HUDEP-2 (cell line): ENCODE data around the gene FCHO1.
"Not testable (repeated sequence)": the region's sequence is repeated elsewhere in the genome, so short reads cannot be mapped to it uniquely, and the experiment has no call there.

Experiments used
- DNase-seq, 76 experiments: peaks; one replicate each; lab custom pipeline; 2025; ENCODE audit not compliant: unreplicated experiment in 76 of 76; lab: John Stamatoyannopoulos, UW

FCHO1 gene

DNA sequence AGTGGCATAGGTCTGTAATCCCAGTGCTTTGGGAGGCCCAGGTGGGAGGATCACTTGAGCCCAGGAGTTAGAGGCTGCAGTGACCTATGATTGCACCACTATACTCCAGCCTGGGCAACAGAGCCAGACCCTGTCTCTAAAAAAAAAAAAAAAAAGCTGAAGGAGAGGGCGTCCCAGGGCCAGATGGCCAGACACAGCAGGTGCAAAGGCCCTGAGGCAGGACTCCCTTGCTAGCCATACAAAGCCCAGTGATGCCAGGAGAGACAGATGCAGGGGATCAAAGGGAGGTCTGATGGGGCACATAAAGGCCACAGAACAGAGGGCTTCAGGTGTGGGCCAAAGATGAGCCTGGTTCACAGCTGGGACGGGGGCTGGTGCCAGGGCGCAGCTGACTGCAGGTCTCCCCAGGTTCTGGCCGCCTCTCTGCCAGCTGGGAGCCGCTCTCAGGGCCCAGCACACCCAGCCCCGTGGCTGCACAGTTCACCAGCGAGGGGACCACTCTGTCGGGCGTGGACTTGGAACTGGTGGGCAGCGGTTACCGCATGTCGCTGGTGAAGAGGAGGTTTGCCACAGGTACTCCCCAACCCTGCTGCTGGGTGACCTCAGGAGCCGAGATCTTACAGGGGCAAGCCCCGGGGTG is 36.1 kb downstream of the FCHO1 start:
- DNase-seq, result no peak

DNA sequence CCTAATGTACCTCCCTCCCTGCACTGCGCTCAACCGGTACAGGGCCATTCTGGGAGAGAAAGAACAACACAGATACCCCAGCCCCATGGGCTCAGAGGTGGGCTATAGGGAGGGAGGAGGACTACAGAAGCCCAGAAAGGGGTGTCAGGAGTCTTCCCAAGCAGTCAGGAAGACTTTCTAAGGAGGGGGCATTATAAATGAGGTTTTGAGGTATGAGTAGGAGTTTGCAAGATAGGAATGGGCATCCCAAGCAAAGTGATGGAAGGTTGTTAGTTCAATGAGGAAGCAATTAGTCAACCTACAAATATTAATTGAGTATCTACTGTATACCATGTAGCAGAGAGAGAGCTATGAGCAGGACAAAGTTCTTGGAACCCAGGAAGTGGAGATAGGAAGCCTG is 37.4 kb downstream of the FCHO1 start:
- no peak for DNase-seq

DNA sequence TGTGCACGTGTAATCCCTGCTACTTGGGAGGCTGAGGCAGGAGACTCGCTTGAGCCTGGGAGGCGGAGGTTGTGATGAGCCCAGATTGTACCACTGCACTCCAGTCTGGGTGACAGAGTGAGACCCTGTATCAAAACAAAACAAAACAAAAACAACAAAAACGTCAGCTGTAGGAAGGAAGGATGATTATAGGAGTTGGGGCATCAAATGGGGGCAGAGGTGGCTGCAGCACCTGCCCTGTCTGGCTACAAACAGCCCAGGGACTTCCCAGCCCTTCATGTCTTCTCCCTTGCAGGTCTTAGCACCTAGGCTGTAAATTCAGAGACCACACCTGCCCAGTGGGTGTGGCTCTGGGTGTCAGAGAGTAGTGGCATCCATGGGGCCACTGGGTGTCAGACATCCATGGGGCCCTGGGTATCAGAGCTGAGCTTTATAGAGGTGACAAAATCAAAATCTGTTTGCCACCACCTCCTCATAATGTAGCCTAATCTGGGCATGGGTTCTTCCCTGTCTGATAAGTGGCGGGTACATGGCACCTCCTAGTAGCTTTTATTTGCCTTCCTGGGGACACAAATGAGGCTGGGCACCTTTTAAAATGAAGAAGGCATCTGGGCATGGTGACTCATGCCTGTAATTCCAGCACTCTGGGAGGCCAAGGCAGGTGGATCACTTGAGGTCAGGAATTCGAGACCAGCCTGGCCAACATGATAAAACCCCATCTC is 38.9 kb downstream of the FCHO1 start:
- DNase-seq, result no peak

DNA sequence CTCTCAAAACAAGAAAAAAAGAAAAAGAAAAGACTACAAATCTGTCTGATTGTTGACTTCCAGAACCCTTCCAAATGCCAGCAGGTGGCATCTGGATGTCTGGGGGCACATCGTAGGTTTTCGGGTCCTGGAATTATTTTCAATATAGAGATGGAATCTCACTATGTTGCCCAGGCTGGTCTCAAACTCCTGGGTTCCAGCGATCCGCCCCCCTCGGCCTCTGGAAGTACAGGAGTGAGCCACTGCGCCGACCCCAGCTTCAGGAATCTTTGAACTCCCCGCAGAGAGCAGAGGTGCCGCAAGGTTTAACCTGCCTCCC is 43.1 kb downstream of the FCHO1 start:
- DNase-seq, result no peak

DNA sequence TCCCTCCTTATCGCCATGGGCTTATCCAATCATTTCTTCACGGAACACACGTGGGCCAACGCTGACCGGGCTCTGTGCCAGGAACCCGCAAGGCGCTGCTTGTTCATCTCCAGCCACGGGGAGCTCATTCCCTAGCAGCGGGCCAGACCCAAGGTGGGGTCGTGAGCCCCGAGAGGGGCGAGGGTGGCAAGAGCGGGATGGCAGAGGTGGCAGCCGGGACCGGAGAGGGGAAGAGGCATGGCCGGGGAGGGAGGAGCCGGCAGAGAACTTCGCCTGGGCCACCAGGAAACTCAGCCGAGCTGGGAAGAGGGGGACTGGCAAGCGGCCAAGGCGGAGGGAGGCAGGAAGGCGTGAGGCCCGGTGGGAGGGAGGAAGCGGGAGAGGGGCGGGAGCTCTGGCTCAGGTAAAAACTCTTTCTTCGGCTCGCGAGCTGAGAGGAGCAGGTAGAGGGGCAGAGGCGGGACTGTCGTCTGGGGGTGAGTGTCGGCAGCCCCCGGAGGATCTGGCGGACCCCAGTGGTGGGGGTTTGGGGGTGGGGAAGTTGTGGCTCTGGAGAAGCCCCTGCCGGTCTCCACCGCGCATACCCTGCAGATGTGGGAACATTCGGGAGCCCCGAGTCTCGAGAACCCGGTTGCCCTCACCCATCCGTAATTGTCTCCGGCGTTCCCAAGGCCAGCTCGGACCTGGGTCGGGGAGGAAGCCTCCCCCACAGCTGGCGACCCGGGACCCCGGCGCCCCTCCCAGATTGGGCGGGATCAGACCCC is 43.6 kb downstream of the FCHO1 start, which contains the start of gene B3GNT3:
Gene B3GNT3 (plus strand): TSS at position 408 of the 764 bp plus-strand sequence. CDS start 12,670 bp downstream, outside the sequence.
- peak in 48 of 76 experiments; percentile 10 to 63 (median 36) for DNase-seq

DNA sequence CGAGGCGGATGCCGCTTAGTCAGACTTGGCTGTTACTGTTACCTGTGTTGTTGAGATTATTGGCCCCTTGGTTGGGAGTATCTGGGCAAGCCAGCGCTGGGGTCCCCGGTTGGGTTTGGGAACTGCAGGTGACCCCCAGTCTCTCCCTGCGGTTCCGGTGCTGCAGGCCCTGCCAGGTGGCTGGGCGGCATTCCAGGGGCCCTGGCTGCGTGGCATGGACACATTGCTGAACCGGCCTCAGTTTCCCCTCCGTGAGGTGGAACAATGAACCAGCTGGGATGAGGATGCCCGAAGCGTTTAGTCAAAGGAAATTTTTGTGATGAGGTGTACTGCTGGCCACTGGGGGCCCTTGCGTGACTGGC is 44.2 kb downstream of the FCHO1 start:
- no peak for DNase-seq

DNA sequence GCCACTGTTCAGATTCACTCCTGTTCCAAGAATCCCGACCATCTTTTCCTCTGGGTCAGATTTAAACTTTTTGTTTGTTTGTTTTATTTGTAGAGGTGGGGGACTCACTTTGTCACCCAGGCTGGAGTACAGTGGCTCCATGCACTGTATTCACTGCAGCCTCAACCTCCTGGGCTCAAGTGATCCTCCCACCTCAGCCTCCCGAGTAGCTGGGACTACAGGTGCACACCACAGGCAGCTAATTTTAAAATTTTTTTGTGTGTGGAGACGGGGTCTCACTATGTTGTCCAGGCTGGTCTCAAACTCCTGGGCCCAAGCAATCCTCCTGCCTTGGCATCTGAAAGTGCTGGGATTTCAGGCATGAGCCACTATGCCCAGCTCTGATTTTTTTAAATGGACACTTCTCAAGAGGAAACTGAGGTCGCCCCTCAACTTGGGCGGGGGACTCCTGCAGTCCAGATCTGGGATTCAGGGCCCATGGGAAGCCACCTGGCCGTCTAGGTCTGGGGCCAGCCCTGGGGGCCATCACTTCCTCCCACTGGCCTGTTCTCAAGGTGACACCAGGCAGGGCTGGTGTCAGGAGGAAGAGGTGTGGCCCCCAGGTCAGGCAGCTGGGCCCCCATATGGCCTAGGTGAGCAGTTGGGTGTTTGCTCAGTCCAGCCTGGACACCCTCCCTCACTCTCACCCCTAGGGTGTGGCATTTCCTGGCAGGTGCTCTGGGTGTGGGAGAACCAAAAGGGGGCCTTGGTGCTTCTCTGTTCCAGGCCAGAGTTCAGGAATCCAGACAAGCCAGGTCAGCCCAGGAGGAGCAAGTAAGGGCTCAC is 44.9 kb downstream of the FCHO1 start:
- DNase-seq, result no peak

DNA sequence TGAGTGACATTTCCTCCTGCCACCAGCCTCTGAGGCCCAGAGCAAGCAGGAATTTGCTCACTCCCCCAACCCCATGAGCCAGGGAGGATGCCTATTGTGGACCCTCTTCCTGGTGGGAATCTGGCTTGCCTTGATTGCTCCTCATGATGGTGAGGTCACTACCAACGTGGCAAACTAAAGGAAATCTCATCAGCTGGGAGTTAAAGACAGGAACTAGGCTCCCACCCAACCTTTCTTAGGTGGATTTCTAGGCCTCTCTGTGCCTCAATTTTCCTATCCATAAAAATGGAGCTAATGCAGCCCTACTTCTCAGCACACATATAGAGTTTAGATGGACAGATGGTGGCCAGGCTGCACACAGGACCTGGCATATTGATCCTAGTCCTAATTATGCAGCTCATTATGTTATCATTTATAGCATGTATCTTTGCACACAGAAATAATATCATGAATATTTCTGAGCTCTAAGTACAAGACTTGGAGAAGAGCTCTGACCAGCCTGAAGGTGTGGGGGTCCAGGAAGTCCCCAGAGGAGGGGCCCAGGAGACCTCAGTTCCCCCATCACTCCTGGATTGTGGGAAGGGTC is 45.7 kb downstream of the FCHO1 start:
- no peak for DNase-seq

DNA sequence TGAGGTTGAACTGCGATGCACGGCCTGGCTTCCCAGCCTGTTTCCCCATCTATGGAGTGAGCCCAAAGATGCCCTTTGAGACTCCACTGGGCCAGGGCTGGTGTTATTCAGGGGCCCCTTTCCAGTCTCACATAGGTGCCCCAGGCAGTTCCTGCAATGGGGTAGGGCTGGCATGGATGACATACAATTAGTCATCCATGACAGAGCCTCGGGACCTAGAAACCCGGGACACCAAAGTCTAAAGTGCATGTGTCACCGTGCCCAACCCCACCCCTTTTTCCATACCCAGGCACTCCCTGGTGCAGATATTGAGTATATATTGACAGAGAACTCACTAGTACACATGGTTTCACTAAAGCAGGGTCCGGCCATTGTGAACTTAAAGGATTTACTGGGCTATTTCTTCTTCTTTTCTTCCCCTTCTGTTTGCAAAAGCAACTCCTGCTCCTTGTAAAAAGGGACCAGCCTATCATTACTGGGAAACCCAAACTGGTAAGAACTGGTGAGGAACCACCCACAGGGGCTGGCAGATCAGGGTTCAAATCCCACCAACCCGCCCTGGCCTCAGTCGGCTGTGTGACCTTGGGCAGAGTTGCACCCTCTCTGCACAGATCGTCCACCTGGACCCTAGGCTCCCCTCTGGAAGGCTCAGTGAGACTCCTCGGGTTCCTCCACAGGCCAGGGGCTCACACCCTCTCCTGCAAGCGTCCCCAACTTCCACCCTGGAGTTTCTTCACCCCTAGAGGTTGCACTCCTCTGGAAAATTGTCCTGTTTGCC is 46.3 kb downstream of the FCHO1 start:
- peak in 43 of 76 experiments; percentile 15 to 72 (median 37) for DNase-seq

DNA sequence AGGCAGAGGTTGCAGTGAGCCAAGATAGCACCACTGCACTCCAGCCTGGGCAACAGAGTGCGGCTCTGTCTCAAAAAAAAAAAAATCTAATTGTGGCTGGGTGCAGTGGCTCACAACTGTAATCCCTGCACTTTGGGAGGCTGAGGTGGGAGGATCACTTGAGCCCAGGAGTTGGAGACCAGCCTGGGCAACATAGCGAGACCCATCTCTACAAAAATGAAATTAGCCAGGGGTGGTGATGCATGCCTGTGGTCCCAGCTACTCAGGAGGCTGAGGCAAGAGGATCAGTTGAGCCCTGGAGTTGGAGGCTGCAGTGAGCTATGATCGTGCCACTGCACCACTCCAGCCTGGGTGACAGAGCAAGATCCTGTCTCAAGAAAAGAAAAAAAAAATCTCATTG is 47.3 kb downstream of the FCHO1 start:
- not testable (repeated sequence) for DNase-seq

DNA sequence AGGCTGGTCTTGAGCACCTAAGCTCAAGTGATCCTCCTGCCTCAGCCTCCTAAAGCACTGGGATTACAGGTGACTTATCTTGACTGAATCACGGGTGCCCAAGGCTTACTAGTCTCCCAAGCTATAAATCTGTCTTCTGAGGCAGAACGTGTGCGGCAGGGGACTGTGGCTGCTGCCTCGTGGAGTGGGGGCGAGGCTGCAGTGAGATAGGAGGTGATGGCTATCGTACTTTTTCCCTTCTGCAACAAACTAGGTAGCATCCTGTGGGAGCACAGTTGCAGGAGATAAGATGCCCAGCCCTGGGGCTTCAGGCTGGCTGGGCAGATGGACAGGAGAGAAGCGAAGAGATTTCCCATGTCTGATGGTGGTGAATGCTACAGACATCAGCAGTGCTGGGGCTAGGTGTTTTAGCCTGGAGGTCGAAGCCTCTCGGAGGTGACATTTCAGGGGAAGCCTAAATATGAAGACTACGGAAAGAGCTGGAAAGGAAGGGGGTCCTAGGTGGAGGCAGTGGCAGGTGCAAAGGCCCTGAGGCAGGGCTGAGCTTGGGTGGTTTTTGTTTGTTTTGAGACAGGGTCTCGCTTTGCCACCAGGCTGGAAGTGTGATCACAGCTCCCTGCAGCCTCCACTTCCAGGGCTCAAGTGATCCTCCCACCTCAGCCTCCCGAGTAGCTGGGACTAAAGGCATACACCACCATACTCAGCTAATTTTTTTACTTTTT is 51.0 kb downstream of the FCHO1 start:
- DNase-seq, result no peak

DNA sequence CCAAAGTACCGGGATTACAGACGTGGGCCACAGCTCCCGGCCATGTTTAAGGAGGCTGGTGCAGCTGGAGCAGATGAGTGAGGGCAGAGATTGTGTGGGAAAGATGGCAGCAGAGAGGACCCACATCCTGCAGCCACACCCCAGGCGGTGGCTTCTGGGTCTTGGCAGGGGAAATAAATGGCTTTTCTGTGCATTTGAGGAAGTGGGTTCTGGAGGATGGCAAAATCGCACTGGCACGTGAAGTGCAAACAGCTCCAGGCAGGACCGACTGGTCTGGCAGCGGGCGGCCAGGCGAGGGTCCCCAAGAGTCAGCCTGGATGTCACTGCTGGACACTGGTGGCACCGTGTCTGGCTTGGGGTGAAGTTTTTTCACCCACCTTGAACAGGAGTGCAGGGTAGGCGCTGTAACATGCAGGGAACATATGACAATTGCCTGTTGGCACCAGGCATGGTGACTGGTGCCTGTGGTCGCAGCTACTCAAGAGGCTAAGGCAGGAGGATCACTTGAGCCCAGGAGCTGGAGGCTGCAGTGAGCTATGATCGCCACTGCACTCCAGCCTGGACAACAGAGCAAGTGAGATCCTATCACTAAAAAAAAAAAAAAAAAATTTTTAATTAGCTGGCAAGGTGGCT is 52.1 kb downstream of the FCHO1 start:
- peak in 1 of 76 experiments; percentile 12 for DNase-seq

DNA sequence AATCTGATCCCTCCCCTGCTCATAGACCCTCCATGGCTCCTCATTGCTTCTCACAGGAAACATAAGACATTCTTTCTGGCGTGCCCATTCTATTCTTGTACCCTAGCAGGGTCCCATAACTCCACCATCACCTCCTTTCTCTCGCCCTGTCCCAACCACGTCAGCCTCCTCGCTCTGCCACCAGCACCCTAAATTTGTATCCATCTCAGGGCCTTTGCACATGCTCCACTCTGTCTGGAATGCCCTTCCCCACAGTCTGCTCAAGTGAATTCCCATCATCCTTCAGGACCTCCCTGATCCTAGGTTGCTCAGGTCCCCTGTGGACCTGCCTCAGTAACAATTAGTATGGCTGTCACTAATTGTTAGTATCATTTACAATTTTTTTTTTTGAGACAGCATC is 54.1 kb downstream of the FCHO1 start:
- DNase-seq, result no peak

DNA sequence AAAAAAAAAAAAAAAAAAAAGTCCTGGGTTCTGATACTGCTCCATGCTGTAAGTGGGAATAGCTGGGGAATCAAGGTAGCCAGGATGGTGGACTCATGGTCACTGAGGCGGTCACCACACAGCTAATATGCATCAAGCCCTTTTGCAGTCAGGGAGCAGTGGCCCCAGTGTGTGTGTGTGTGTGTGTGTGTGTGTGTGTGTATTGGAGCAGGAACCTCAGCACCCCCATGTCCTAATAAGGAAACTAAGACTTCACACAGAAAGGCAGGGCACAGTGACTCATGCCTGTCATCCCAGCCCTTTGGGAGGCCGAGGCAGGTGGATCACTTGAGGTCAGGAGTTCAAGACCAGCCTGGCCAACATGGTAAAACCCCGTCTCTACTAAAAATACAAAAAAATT is 55.7 kb downstream of the FCHO1 start:
- DNase-seq, result peak in 1 of 76 experiments; percentile 16

DNA sequence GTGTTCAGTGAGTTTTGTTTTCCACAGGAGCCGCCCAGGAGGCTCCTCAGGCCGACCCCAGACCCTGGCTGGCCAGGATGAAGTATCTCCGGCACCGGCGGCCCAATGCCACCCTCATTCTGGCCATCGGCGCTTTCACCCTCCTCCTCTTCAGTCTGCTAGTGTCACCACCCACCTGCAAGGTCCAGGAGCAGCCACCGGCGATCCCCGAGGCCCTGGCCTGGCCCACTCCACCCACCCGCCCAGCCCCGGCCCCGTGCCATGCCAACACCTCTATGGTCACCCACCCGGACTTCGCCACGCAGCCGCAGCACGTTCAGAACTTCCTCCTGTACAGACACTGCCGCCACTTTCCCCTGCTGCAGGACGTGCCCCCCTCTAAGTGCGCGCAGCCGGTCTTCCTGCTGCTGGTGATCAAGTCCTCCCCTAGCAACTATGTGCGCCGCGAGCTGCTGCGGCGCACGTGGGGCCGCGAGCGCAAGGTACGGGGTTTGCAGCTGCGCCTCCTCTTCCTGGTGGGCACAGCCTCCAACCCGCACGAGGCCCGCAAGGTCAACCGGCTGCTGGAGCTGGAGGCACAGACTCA is 56.5 kb downstream of the FCHO1 start:
- DNase-seq, result no peak

DNA sequence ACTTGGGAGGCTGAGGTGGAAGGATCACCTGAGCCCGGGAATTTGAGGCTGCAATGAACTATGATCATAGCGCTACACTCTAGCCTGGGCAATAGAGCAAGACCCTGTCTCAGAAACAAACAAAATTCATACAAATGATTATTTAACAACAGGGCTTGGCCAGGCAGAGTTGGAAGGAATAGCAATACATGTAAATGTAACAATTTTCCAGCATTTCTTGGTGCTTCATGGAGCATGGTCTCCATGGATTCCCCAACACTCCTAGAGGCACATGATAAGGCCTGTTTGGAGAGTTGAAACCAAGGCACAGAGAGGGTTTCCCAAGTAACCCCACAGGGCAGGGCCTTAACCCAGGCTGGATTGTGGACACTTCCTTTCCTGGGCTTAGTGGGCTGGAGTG is 59.8 kb downstream of the FCHO1 start:
- no peak for DNase-seq

DNA sequence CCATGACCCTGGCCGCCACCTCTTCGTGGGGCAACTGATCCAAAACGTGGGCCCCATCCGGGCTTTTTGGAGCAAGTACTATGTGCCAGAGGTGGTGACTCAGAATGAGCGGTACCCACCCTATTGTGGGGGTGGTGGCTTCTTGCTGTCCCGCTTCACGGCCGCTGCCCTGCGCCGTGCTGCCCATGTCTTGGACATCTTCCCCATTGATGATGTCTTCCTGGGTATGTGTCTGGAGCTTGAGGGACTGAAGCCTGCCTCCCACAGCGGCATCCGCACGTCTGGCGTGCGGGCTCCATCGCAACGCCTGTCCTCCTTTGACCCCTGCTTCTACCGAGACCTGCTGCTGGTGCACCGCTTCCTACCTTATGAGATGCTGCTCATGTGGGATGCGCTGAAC is 60.4 kb downstream of the FCHO1 start:
- no peak for DNase-seq

DNA sequence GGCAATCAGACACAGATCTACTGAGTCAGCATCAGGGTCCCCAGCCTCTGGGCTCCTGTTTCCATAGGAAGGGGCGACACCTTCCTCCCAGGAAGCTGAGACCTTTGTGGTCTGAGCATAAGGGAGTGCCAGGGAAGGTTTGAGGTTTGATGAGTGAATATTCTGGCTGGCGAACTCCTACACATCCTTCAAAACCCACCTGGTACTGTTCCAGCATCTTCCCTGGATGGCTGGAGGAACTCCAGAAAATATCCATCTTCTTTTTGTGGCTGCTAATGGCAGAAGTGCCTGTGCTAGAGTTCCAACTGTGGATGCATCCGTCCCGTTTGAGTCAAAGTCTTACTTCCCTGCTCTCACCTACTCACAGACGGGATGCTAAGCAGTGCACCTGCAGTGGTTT is 60.8 kb downstream of the FCHO1 start:
- no peak for DNase-seq
